ENCODE measurements around the gene CDH6.

The CDH6 gene

GRCh38 chr5:31255041-31255440 lies 61.6 kb downstream of the CDH6 start:
- ChIA-PET CTCF (interaction anchor here (1.4 kb wide), 1 partner anchor 22 kb away, joined by 3 read pairs; no protein-coding TSS in a partner anchor), POLR2A (no interaction called here)
- no peak for DNase-seq (ENCODE audit: low read depth, low spot score)
- TF ChIP-seq CTCF (IDR thresholded peaks at IDR 0.05; ENCODE audit: insufficient read depth, low read length, missing control alignments) = no peak
- H3K4me3 ChIP-seq (ENCODE audit: low read depth, low read length) = no peak overlapping the region

- no peak for TF ChIP-seq CTCF (IDR thresholded peaks at IDR 0.05; ENCODE audit: insufficient read depth, low read length, missing control alignments)
- no peak for DNase-seq (ENCODE audit: low read depth, low spot score)
- POLR2A ChIA-PET = no interaction called here
- no peak overlapping the region for H3K4me3 ChIP-seq (ENCODE audit: low read depth, low read length)
- CTCF ChIA-PET = interaction anchor here (1.2 to 2.0 kb wide), 2 partner anchors 36 to 219 kb away, joined by 3 to 8 read pairs; no protein-coding TSS in a partner anchor
Observed at GRCh38 chr5:31268256-31268655, 74.8 kb downstream of the CDH6 start.

GRCh38 chr5:31268686-31269085 lies 75.2 kb downstream of the CDH6 start:
- TF ChIP-seq CTCF (IDR thresholded peaks at IDR 0.05; ENCODE audit: insufficient read depth, low read length, missing control alignments) = no peak
- H3K4me3 ChIP-seq (ENCODE audit: low read depth, low read length) = no peak overlapping the region
- ChIA-PET POLR2A (no interaction called here), CTCF (interaction anchor here (1.2 to 2.3 kb wide), 3 partner anchors 9 to 218 kb away, joined by 3 to 8 read pairs (median 6); no protein-coding TSS in a partner anchor)
- no peak for DNase-seq (ENCODE audit: low read depth, low spot score)

GRCh38 chr5:31269259-31269658 lies 75.8 kb downstream of the CDH6 start:
- CTCF ChIA-PET = interaction anchor here (0.7 to 2.3 kb wide), 5 partner anchors 10 to 154 kb away, joined by 3 to 7 read pairs (median 3); no protein-coding TSS in a partner anchor
- H3K4me3 ChIP-seq (ENCODE audit: low read depth, low read length) = no peak overlapping the region
- POLR2A ChIA-PET = no interaction called here
- no peak for DNase-seq (ENCODE audit: low read depth, low spot score)
- no peak for TF ChIP-seq CTCF (IDR thresholded peaks at IDR 0.05; ENCODE audit: insufficient read depth, low read length, missing control alignments)

GRCh38 chr5:31270396-31270795 lies 76.9 kb downstream of the CDH6 start:
- ChIA-PET POLR2A (no interaction called here), CTCF (interaction anchor here (0.7 to 2.3 kb wide), 12 partner anchors 10 to 152 kb away, joined by 3 to 8 read pairs (median 4); no protein-coding TSS in a partner anchor)
- peak; percentile 22 for TF ChIP-seq CTCF (IDR thresholded peaks at IDR 0.05; ENCODE audit: insufficient read depth, low read length, missing control alignments)
- H3K4me3 ChIP-seq (ENCODE audit: low read depth, low read length) = no peak overlapping the region
- no peak for DNase-seq (ENCODE audit: low read depth, low spot score)

- ChIA-PET POLR2A (no interaction called here), CTCF (interaction anchor here (1.1 to 1.7 kb wide), 3 partner anchors 9 to 34 kb away, joined by 4 to 5 read pairs (median 4); no protein-coding TSS in a partner anchor)
- no peak for TF ChIP-seq CTCF (IDR thresholded peaks at IDR 0.05; ENCODE audit: insufficient read depth, low read length, missing control alignments)
- no peak overlapping the region for H3K4me3 ChIP-seq (ENCODE audit: low read depth, low read length)
- no peak for DNase-seq (ENCODE audit: low read depth, low spot score)
Observed at GRCh38 chr5:31271567-31271966, 78.1 kb downstream of the CDH6 start.

Data from AG04449 (cell line).